Heart left ventricle (tissue), 13 donors: Measurements from ENCODE around the gene DUSP6.

Source experiments
- CTCF ChIP-seq, 12 donors: fragments of 200-600 bp; sonication (generic) in 4 of 12; IDR thresholded peaks; one replicate each; pipeline versions ENCODE4 v1.5.0 to v1.8.0; 2018 to 2022; ENCODE audit warnings: antibody characterized with exemption in 12 of 12, mild to moderate bottlenecking in 5 of 12
- POLR2A ChIP-seq, 2 donors: fragments of 450-650 bp; IDR thresholded peaks; one replicate each; pipeline ENCODE4 v1.6.1; 2017; ENCODE audit warnings: antibody characterized with exemption in 2 of 2, mild to moderate bottlenecking in 2 of 2, moderate library complexity in 2 of 2
- donor health status: ischemic (EF 13 %, LVEDD 7.1; RV severe dilation, severe dysfunction).
- donor health status: DM: no; HTN: yes; CAD: no.
- donor health status: DM: no; HTN: no; CAD: no.
- donor health status: ischemic (EF 25% LVEDD 6.9; RV normal size, moderate dysfunction).
- donor health status: ischemic (EF 25% LVEDD 5.7; RV mildly dilated, moderate dysfunction).
- donor health status: ischemic (EF 35%, LVEDD 5.7; RV mildly dilated, moderate dysfunction).
- donor health status: nonischemic (EF 11% LVEDD 7.7; RV severe dilation, severe dysfunction).
- donor health status: DM: yes; HTN: yes; CAD: no.
- donor health status: PGD.
- donor health status: ischemic (EF 29% LVEDD 5.4; RV normal size, mild dysfunction).
- donor health status: nonischemic (EF 23%, LVEDD 6.1; RV moderate dilation, normal function).

- no peak for TF ChIP-seq CTCF (IDR thresholded peaks at IDR 0.05)
- no peak for TF ChIP-seq POLR2A (IDR thresholded peaks at IDR 0.05)
These were observed 5.5 kb downstream of the DUSP6 start for GRCh38 chr12:89346741-89347324.
